OCI-M2 (cell line): Measurements from ENCODE around the gene ATXN10.
"Not testable (repeated sequence)": the region's sequence is repeated elsewhere in the genome, so short reads cannot be mapped to it uniquely, and the experiment has no call there.

Source experiments
- DNase-seq: peaks from one replicate; lab custom pipeline; 2025; ENCODE audit not compliant: unreplicated experiment; lab: John Stamatoyannopoulos, UW

Gene ATXN10, protein sequence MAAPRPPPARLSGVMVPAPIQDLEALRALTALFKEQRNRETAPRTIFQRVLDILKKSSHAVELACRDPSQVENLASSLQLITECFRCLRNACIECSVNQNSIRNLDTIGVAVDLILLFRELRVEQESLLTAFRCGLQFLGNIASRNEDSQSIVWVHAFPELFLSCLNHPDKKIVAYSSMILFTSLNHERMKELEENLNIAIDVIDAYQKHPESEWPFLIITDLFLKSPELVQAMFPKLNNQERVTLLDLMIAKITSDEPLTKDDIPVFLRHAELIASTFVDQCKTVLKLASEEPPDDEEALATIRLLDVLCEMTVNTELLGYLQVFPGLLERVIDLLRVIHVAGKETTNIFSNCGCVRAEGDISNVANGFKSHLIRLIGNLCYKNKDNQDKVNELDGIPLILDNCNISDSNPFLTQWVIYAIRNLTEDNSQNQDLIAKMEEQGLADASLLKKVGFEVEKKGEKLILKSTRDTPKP

DNA sequence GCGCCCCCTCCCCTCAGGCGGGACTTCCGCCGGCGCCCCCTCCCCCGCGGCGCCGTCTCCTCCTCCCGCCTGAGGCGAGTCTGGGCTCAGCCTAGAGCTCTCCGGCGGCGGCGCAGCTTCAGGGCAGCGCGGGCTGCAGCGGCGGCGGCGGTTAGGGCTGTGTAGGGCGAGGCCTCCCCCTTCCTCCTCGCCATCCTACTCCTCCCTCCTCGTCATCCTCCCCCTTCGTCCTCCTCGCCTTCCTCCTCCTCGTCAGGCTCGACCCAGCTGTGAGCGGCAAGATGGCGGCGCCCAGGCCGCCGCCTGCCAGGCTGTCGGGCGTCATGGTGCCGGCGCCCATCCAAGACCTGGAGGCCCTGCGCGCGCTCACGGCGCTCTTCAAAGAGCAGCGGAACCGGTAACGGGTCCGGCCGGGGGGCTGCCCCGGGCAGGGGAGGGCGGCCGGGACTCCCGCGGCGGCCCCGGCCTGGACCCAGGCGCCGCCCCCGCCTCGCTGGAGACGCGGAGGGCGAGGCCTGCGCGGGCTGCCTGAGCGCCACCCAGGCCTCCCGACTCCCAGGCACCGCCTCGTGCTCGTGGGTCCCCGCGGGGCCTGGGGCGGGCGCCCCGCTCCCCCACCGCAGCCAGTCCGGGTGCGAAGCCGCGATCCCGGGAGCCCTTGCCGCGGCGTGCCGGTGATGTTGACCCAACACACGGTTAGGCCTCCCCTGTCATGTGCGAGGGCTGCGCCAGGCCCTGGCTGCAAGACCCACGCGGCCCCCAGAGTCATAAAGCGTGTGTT lies at the start of gene ATXN10:
Gene ATXN10 (plus strand): TSS at position 52 of the 781 bp plus-strand sequence. CDS start 230 bp downstream, at position 282.
- peak; percentile 54 for DNase-seq

DNA sequence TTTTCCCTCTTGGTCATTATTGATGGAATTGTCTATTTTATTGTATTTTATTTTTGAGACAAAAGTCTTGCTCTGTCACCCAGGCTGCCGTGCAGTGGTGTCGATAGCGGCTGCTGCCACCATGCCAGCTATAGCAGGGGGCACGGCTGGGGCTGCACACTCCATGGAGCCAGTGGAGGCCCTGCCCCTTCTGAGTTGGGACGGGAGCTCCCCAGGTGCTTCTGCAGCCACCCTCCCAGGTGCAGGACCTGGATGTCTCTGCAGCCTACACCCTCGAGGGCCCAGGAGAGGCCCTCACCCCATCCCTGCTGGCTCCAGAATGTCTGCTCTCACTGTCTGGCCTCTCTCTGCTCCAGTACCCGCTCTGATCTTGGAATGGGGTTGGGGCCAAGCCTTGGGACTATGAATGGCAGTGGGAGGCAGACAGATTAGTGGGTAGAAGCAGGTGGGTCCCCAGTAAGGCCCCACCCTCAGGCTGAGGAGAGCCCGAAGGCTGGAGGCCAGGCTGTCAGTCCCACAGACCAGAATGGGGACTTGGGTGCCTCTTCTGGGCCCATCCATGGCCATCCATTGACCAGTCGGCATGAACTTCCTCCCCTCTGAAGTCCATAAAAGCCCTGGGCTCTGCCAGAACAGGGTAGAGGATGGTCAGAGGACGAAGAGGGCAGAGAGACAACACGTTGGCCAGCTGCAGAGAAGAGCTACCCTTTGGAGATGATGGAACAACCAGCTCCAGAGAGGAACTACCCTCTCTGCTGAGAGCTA lies 49.6 kb upstream of the ATXN10 start:
- no peak for DNase-seq

DNA sequence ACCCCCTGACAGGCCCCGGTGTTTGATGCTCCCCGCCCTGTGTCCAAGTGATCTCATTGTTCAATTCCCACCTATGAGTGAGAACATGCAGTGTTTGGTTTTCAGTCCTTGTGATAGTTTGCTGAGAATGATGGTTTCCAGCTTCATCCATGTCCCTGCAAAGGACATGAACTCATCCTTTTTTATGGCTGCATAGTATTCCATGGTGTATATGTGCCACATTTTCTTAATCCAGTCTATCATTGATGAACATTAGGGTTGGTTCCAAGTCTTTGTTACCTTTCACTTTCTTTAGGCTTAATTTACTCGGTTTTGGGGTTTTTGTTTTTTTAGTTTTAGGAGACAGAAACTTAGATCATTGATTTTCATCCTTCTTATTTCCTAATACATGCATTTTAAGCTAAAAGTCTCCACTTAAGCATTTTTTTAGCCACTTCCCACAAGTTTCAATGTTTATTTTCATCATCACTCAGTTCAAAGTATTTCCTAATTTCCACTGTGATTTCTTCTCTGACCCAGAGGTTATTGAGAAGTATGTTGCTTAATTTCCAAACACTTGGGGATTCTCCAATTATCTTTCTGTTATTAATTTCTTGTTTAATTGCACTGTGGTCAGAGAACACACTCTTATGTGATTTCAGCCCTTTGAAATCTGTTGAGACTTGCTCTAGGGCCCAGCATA lies 48.0 kb upstream of the ATXN10 start:
- not testable (repeated sequence) for DNase-seq

- no peak for DNase-seq
These were observed 45.4 kb upstream of the ATXN10 start for GRCh38 chr22:45626198-45626651.

- no peak for DNase-seq
These were observed 44.0 kb upstream of the ATXN10 start for GRCh38 chr22:45627489-45628233.

- no peak for DNase-seq
These were observed 43.1 kb upstream of the ATXN10 start for GRCh38 chr22:45628515-45628914.

- no peak for DNase-seq
These were observed 42.1 kb upstream of the ATXN10 start for GRCh38 chr22:45629469-45630089.

- DNase-seq, result no peak
These were observed 41.2 kb upstream of the ATXN10 start for GRCh38 chr22:45630436-45630835.

DNA sequence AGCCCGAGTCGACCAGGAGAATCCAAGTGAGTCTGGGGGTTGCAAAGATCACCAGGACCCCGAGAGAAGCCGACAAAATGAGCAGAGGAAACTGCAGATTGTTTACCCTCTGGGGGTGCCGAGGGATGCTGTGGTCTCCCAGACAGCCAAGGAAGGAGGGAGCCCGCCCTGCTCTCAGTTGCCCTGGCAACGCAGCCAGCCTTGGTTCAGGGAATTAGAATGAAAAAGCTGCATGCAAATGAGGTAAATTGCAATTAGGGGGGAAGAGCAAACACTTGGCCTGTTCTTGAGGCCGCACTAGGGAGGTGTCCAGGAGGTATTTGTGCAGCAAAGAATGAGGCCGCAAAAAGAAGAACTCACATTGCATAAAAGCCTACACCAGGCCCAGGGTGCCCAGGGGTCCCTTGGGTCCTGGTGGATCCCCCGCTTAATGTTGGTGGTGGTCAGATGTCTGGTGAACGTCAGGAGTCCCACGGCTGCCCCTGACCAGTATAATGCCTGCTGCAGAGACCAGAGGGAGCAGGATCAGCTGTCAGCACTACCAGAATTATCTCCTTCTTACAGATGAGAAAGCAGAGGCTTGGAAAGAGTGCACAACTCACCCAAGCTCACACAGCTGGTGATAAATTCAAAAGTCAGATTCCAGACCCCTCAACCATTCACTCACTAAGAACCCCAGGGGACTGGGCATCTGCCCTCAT lies 40.3 kb upstream of the ATXN10 start:
- DNase-seq, result no peak

DNA sequence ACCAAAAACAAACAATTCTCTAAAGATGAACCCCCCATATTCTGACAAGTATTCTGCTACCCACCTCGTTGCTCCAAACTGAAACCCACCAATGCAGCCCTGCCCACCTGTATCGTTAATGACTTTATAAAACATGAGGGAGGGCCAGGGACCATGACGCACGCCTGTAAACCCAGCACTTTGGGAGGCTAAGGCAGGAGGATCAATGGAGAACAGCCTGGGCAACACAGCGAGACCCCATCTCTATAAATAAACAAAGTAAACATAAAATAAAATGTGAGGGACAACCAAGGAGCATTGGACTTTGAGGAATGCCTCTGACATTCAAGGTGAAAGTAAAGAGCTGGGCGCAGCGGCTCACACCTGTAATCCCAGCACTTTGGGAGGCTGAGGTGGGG lies 39.8 kb upstream of the ATXN10 start:
- DNase-seq, result no peak

DNA sequence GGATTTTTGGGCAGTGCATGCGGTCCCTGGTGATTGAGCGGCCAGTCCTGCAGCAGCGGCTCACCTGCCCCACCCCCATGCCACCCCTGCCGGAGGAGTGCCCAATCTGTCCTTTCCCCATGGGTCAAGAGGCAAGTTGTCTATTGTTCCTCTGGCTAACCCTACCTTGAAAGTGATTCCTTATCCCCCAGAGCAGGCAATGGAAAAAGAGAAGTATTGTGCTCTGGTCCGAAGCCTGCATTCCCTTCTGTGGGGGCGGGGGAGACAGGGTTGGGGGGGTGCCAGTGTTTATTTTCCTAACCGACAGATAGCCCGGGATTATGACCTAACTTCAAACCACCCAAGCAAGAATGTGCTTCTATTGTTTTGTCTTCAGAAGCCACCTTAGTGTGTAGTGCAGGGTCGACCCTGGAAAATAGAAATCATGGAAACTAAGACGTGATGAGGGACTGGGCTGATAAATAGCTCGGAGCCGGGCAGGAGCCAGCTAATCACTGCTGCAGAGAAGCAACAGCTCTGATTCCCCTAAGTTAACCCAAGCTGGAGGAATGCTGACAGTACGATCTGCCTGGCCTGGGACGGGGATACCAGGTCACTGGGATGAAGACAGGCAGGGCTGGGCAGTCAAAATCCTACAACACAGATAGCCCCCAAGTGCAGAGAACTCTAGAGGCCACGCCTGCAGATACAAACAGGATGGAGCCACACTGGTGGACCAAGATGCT lies 38.7 kb upstream of the ATXN10 start:
- no peak for DNase-seq

DNA sequence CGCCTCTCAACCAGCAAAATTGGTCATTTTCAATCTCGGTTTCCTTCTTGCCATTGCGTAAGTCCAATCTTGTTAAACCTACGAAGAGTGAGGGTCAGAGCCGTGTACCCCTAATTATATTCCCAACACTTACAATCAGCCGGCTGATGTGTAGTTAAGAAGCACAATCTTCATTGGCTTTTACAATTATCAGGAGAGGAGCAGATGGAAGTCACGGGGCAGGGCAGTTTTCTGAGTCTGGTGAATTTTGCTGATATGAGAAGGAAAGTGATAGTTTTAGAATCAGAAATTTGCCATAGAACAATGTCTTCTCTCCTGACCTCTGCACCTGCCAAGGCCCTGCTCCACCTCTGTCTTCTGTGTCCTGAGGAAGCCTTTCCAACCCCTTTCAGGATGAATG lies 35.0 kb upstream of the ATXN10 start:
- no peak for DNase-seq

GRCh38 chr22:45638197-45638596 lies 33.4 kb upstream of the ATXN10 start:
- DNase-seq, result no peak

DNA sequence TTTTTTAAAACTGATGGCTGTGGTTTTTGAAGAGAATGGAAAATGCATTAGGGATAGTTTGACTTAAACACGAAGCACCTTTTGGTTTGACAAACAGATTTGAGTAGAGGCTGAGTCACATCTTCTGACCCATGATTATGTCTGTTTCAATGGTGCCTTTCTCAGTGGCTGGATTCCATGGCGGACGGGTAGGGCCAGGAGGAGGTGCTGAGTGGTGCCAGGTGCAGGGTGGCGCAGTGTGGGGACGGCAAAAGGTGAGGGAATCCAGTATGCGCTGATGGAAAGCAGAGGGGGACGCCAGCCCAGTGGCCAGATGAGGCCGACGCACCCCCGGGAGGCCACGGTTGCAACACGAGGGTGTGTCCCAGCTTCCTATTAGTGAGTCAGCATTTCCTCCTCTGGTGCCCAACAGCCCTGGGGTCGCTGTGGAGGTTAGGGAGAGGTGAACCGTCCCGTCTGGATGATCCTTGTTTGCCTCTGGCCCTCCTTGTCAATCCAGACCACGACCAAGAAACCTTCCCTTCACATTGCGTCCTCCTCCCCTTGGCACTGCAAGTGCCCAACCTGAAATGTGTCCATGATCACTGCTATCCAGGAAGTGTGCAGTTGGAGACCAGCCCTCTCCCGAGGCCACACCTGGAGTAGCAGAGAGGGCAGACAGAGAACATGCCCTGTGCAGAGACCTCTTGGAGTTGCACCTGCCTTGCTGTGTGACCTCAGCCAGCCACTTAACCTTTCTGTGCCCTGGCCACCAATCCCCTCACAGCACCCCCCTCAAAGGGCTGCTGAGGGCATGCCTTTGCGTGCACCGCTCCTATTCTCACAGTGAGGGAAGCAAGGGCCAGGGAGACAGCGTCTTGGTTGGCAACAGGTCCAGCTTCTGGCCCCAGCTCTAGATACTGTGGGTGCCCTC lies 32.5 kb upstream of the ATXN10 start:
- no peak for DNase-seq

GRCh38 chr22:45639747-45640102 lies 31.9 kb upstream of the ATXN10 start:
- DNase-seq, result no peak

DNA sequence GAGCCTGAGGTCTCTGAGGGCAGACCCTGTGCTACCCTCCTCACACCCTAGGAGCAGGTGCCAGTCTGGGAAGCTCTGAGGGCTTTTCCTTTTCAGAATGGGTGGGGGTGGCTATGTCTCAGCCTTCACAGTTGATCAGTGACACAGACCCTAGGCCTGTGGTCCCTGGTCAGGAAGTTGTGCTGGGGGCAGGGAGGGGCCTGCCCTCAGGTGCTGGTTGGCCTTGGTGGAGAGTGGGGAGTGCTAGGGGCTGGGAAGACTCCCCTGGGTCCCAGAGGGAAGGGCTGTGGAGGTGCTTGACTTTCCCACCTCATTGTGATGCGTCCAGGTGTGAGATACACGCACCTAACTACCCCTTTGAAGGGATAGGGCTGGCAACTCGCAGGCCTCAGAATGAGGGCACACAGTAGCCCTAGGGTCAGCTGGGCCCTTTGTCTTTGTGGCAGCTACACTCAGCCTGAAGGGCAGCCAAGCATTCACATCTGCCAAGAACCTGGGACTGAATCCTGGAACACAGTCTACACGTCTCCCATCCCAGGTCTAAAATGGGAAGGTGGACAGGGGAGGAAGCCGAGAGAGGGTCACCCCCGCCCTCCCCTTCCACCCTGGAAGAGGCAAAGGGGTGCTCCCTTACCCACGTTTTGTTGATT lies 31.2 kb upstream of the ATXN10 start:
- DNase-seq, result no peak
